Prostate gland (tissue), 2 donors: Measurements from ENCODE around the gene EMID1.

ENCODE experiments used
- CTCF ChIP-seq, 4 experiments: fragments of 200-600 bp in 2 of 4; fragments of 450-650 bp in 2 of 4; sonication (generic) in 2 of 4; IDR thresholded peaks; 1 replicate in 3 of 4; 2 replicates in 1 of 4; pipeline ENCODE4 v1.5.1; 2016 to 2019; ENCODE audit warnings: antibody characterized with exemption in 4 of 4, mild to moderate bottlenecking in 2 of 4, moderate library complexity in 2 of 4
- POLR2A ChIP-seq: fragments of 450-650 bp; IDR thresholded peaks from one replicate; pipeline ENCODE4 v1.6.1; 2016; ENCODE audit warnings: antibody characterized with exemption, mild to moderate bottlenecking

- TF ChIP-seq CTCF (IDR thresholded peaks at IDR 0.05) (no peak), POLR2A (no peak)
Observed at GRCh38 chr22:29190918-29191317, 14.8 kb upstream of the EMID1 start.
